Motor neuron (in vitro differentiated cells): Measurements from ENCODE around the gene KRT27. TPM values are rescaled to one million over a fixed set of nuclear protein-coding genes. Genes with fewer than 3 reads are reported as not detected.
A peak's percentile ranks its signal among the peaks of the same experiment; 100 is the strongest.

ENCODE experiments used
- ATAC-seq, 8 experiments: fragments of 200-7000 bp; cut with Tn5 transposase; replicated peaks in 6 of 8; 2 replicates each; pipeline ENCODE4 v1.8.0; 2021; ENCODE audit warnings: mild to moderate bottlenecking in 8 of 8, moderate library complexity in 8 of 8
- H3K27ac ChIP-seq, 2 donors: fragments of 250-450 bp; sonication (Bioruptor Pico); 2 replicates each; pipeline ENCODE4 v1.9.0; 2021; ENCODE audit warnings: antibody characterized with exemption in 2 of 2, mild to moderate bottlenecking in 2 of 2, moderate library complexity in 1 of 2
- H3K4me1 ChIP-seq, 2 donors: fragments of 250-450 bp; sonication (Bioruptor Pico); replicated peaks in 1 of 2; 2 replicates each; pipeline ENCODE4 v1.6.1; 2021; ENCODE audit warnings: antibody characterized with exemption in 2 of 2, mild to moderate bottlenecking in 2 of 2, moderate library complexity in 1 of 2
- H3K4me3 ChIP-seq, 5 donors: fragments of 250-450 bp; sonication (Bioruptor Pico); 2 replicates each; pipeline ENCODE4 v1.9.0; 2021; ENCODE audit warnings: antibody characterized with exemption in 5 of 5, mild to moderate bottlenecking in 5 of 5, moderate library complexity in 4 of 5
- WGBS, 10 experiments: fragments of 450-650 bp; shearing (Covaris generic); methylation state at CpG; one replicate each; pipeline ENCODE4 v1.0.0; 2022; 5-methylcytosine and 5-hydroxymethylcytosine counted together
- in situ Hi-C, 9 experiments: fragments of 400-800 bp; cut with MboI; loops; one replicate each; pipeline ENCODE4 v1.15.0; 2021; ENCODE audit warnings: low sequenced_read_pairs in 9 of 9, low pct_unique_long_range_greater_than_20kb in 2 of 9; ENCODE audit not compliant: unreplicated experiment in 9 of 9
- total RNA-seq, 8 experiments: library from RNA; unstranded; fragments of 300-600 nt; gene quantifications; 2 replicates each; pipeline versions ENCODE4 v1.2.3 to v1.2.4, GENCODE V29; 2022

KRT27 gene
- total RNA-seq, 8 experiments from 2014 or later: 0.66 TPM; not detected in 7

DNA sequence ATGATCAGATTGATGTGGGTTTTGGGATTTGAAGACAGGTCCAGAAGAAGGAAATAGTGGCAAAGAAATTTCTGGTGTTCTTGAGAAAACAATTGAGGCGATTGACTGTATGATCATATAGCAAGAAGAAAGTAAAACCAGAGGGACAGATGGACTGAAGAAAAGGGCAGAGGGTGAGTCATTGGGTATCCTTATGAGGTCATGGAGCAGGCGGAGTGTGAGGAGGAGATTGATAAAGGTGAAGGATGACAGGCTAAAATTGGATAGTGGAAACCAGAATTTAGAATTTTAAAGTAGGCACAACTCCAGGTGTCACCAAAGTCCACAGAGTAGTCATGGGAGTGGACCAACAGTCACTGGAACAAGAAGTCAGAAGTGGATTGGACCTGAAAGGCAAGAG is 18.8 kb upstream of the KRT27 start:
- no peak for ATAC-seq
- H3K27ac ChIP-seq: no peak overlapping the region
- no peak overlapping the region for H3K4me3 ChIP-seq
- 25 to 79% (median 56%) methylated on average over 1 to 2 of the region's 2 CpGs for WGBS, 10 experiments
- in situ Hi-C loops: loop anchor here in 4 of 9 experiments (10.0 to 25.0 kb wide), 2 partner anchors 861 to 864 kb away; no protein-coding TSS in a partner anchor
- no peaks in the 10 kb centered on the region for H3K4me1 ChIP-seq

DNA sequence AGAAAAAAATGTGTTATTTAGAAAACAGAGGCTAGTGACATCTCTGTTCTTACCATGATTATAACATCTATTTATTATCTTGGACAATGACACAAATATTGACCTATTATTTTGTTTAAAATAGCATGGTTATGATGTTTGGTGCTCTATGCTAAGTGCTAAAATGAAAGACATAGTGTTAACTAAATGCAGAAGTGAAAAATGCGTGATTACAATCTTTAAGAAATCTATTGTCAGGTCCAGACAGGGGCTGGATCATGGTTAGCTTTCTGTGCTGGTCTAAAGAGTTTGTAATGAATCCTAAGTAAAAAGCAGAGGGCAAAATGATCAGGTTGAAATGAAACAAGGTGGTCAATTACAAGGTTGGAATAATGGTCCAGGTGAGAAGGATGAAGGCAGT is 18.0 kb upstream of the KRT27 start:
- ATAC-seq: no peak
- H3K4me1 ChIP-seq: no peaks in the 10 kb centered on the region
- no peak overlapping the region for H3K4me3 ChIP-seq
- WGBS, 10 experiments: 0 to 83% (median 44%) methylated on average over 1 of the region's 1 CpG; no CpG with 5 or more reads in 3 of the 10 experiments
- in situ Hi-C loops: loop anchor here in 4 of 9 experiments (10.0 to 25.0 kb wide), 2 partner anchors 862 to 864 kb away; no protein-coding TSS in a partner anchor
- no peak overlapping the region for H3K27ac ChIP-seq

DNA sequence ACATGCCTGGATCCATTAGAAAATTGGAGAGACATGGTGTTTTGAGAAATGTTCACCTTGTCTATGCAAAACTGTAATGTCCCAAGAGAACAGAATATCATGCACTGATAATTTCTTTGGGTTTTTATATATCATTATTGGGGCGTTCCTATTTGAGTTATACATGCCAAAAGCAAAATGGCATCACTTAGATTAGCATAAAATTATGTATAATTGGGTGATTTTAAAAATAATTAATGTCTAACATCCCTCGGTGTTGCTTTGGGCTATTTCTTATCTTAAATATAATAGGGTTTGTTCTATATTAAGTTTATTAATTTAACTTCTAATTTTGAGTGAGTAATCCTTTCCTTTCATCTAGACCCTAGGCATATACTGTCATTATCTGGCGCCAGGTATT is 17.5 kb upstream of the KRT27 start, which contains the start of gene KRT28:
Gene KRT28 (minus strand): TSS at position 101 of the 400 bp plus-strand sequence. CDS start 66 bp downstream, at position 35.
- H3K4me1 ChIP-seq: no peaks in the 10 kb centered on the region
- no peak within 1 kb of the TSS for H3K4me3 ChIP-seq
- in situ Hi-C loops: loop anchor here in 7 of 9 experiments (10.0 to 25.0 kb wide), 4 partner anchors 185 to 865 kb away; no protein-coding TSS in a partner anchor
- no peak within 1 kb of the TSS for H3K27ac ChIP-seq
- no peak for ATAC-seq
- WGBS, 10 experiments: 0 to 62% (median 48%) methylated on average over 1 to 3 of the region's 3 CpGs; no CpG with 5 or more reads in 1 of the 10 experiments

DNA sequence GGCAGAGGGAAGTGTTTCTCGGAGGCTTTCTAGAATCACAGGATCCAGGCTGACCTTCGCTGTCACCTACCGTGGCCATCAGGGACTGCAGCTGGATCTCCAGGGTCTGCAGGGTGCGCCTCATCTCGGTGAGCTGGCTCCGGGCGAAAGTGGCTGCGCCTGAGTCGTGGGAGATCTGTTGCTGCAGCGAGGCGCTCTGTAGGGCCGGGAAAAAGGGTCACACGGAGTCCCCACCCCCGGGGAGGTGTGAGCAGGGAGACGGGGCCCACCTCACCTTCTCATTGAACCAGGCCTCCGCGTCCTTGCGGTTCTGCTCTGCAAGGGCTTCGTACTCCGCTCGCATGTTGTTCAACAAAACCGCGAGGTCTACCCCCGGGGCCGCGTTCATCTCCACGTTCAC is 14.5 kb upstream of the KRT27 start:
- Histone ChIP-seq H3K27ac (no peak overlapping the region), H3K4me1 (no peaks in the 10 kb centered on the region), H3K4me3 (no peak overlapping the region)
- 71 to 100% (median 93%) methylated on average over 1 to 18 of the region's 27 CpGs; no CpG with 5 or more reads in 1 of the 10 experiments for WGBS, 10 experiments
- no peak for ATAC-seq
- in situ Hi-C loops: loop anchor here in 3 of 9 experiments (10.0 to 25.0 kb wide), 2 partner anchors 182 to 185 kb away; no protein-coding TSS in a partner anchor

DNA sequence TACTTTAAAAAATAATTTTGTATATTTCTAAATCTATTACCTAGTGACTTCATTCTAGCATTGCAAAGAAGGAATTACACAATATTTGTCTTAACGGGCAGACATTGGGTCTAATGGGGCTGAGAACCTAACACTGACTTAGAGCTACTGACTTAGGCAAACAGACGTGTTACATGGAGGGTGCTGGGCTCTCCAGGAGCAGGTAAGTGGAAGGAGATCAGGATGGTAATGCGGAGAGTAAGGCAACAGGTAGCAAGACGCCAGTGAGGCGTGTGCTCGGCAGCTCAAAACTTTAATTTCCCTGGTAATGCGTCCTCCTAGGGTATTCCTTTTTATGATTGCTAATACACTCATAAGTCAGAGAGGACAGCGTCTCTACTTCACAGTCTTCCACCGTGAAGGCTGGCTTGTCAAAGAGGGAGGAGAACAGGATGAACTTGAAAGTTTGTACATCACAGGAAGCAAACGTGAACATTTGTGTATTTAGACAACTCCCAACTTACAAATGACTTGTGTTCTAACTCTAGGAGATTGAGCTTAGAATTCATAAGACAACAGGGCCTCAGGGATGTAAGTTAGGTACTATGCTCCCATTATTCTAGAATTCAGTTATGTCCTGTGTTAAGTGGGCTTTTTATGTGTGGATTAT is 12.8 kb upstream of the KRT27 start:
- Histone ChIP-seq H3K4me1 (no peaks in the 10 kb centered on the region), H3K27ac (no peak overlapping the region), H3K4me3 (no peak overlapping the region)
- in situ Hi-C loops: loop anchor here in 3 of 9 experiments (10.0 to 25.0 kb wide), 2 partner anchors 180 to 183 kb away; no protein-coding TSS in a partner anchor
- 12 to 93% (median 73%) methylated on average over 1 to 10 of the region's 10 CpGs; no CpG with 5 or more reads in 1 of the 10 experiments for WGBS, 10 experiments
- ATAC-seq: peak in 1 of 8 experiments; percentile 47

DNA sequence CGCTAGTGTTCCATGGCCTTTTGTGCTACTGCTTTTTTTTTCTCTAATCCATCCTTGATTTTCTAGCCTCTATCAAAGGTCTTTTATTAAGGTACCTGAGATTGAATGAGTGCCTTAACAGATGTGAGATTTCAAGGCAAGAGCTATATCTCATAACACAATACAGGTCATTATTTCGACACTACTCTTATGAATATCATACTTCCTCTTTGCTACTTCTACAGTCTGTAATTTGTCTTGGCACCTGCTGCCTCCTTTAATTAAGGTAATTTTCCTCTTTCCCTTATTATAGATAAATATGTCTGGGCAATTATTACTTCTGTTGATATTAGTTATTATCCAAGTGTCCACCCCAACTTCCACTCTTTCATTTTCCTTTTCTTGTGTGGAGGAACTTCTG is 12.1 kb upstream of the KRT27 start:
- no peak for ATAC-seq
- Histone ChIP-seq H3K4me1 (no peaks in the 10 kb centered on the region), H3K27ac (no peak overlapping the region), H3K4me3 (no peak overlapping the region)
- WGBS, 10 experiments: 81 to 100% (median 90%) methylated on average over 1 to 2 of the region's 2 CpGs; no CpG with 5 or more reads in 1 of the 10 experiments
- in situ Hi-C loops: loop anchor here in 3 of 9 experiments (10.0 to 25.0 kb wide), 2 partner anchors 180 to 182 kb away; no protein-coding TSS in a partner anchor

DNA sequence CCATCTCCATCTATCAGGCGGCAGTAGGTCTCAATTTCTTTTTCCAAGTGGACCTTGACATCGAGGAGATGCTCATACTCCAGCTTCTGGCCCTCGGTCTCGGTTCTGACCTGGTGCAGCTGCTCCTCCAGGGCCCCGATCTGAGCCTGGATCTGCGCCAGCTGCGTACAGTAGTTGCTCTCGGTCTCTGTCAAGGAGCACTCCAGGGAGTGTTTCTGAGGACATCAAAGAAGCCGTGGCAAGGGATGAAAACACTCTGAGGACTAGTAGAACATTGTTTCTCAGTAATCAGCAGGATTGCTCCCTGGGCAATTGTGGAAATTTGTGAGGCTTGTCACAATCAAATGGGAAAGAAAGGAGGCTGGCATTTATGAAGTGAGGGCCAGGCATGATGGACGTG is 11.5 kb upstream of the KRT27 start:
- Histone ChIP-seq H3K27ac (no peak overlapping the region), H3K4me3 (no peak overlapping the region), H3K4me1 (no peaks in the 10 kb centered on the region)
- ATAC-seq: no peak
- WGBS, 10 experiments: 13 to 100% (median 49%) methylated on average over 1 to 10 of the region's 10 CpGs
- in situ Hi-C loops: loop anchor here in 3 of 9 experiments (10.0 to 25.0 kb wide), 2 partner anchors 179 to 182 kb away; no protein-coding TSS in a partner anchor

DNA sequence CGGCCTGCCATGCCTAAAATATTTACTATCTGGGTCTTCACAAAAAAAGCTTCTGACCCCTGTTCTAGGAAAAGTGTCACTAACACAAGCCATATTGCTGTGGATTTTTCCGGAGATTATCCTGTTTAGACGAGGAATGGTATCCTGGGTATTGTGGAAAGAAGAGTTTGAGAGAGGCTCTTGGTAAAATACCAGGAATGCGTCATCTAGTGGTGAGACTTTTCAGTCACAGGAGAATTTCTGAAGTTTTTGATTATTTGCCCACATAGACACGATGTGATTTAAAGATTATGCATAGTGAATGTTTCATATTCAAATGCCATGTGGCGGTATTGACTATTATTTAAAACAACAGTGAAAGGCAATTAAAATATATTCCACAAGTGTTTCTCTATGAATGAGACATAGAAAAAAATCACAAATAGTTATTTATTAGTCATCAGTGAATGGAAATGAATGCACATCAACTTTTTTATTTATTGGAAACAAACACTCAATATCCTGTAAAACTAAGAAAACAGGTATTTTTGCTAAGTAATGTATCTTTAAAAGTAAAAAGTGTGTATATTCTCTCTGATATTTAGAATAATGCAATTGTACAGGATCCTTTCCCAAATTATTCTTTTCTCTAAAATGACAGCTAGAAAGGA is 9.6 kb upstream of the KRT27 start:
- 0 to 61% (median 26%) methylated on average over 1 to 6 of the region's 6 CpGs for WGBS, 10 experiments
- ATAC-seq: peak in 3 of 8 experiments; percentile 38 to 69 (median 62)
- Histone ChIP-seq H3K27ac (no peak overlapping the region), H3K4me3 (no peak overlapping the region), H3K4me1 (no peaks in the 10 kb centered on the region)
- in situ Hi-C loops: loop anchor here in 3 of 9 experiments (10.0 to 25.0 kb wide), 2 partner anchors 177 to 180 kb away; no protein-coding TSS in a partner anchor

DNA sequence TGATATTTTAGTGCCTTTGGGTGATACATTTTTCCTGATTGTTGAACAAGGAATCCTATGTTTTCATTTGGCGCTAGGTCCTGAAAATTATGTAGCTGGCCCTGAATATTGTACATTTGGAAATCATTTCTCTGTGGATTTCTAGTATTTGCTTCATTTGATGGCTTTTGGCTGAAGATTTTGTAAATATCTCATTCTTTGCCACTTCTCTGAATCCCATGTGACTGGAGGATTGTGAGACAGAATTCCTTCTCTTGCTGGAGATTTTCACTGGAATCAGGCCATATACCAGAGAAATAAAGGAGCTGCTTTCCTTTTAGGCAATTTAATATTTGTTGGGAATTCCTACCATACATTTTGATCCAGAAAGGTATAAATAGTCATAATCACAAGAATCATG is 8.8 kb upstream of the KRT27 start:
- ATAC-seq: no peak
- in situ Hi-C loops: loop anchor here in 3 of 9 experiments (10.0 to 25.0 kb wide), 2 partner anchors 176 to 179 kb away; no protein-coding TSS in a partner anchor
- Histone ChIP-seq H3K4me3 (no peak overlapping the region), H3K4me1 (no peaks in the 10 kb centered on the region), H3K27ac (no peak overlapping the region)
- WGBS, 10 experiments: 80 to 100% (median 92%) methylated on average over 1 of the region's 1 CpG; no CpG with 5 or more reads in 2 of the 10 experiments

DNA sequence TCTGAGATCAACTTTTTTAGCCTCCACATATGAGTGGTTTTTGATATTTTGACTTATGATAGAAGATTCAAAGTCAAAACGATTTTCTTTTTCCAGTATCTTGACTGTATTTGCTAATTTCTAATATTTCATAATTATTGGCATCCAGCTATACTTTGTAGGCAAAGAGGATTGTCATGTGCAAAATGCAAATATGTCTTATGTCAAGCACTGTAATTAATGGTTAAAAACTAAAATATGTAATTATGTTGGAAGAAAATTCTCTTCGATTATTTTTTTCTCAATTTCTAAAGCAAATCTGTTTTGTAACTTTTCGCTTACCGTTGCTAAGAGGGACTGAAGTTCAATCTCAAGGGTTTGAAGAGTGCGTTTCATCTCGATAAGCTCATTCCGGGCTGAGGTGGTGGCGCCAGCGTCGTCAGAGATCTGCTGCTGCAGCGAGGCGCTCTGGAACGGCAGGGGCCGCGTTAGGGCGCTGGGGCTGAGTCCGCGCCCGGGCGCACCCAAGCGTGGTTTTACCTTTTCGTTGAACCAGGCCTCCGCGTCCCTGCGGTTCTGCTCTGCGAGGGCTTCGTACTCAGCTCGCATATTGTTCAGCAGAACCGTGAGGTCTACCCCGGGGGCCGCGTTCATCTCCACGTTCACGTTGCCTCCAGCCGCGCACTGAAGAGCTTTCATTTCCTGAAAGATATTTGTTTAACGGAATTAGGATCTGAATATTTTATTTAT is 3.0 kb downstream of the KRT27 start:
- no peak overlapping the region for H3K4me3 ChIP-seq
- 16 to 75% (median 65%) methylated on average over 5 to 29 of the region's 37 CpGs for WGBS, 10 experiments
- no peak overlapping the region for H3K27ac ChIP-seq
- H3K4me1 ChIP-seq: no peaks in the 10 kb centered on the region
- ATAC-seq: peak in 1 of 8 experiments; percentile 46
- in situ Hi-C loops: loop anchor here in 1 of 9 experiments (25.0 kb wide), 1 partner anchor 167 kb away; no protein-coding TSS in a partner anchor

DNA sequence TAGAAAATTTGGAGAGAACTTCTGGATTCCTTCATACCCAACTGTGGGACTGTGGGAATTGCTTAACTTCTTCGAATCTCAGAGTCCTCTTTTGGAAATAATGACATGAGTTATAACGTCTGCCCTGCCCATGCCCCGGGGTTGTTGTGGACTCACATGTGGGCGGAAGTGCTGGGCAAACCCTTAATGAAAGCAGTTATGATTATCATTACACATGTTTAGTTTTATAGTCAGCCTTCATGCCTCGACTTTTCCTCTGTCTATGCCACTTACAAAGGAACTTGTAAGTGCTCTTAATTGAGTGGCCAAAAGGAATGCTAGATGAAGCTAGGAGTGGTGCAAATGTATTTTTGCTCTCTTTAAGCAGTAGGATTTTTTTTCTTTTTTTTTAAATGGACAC is 3.9 kb downstream of the KRT27 start:
- Histone ChIP-seq H3K4me3 (no peak overlapping the region), H3K4me1 (no peaks in the 10 kb centered on the region), H3K27ac (no peak overlapping the region)
- in situ Hi-C loops: loop anchor here in 1 of 9 experiments (25.0 kb wide), 1 partner anchor 166 kb away; no protein-coding TSS in a partner anchor
- WGBS, 10 experiments: 7 to 88% (median 56%) methylated on average over 1 to 5 of the region's 5 CpGs; no CpG with 5 or more reads in 2 of the 10 experiments
- peak in 3 of 8 experiments; percentile 63 to 77 (median 73) for ATAC-seq

DNA sequence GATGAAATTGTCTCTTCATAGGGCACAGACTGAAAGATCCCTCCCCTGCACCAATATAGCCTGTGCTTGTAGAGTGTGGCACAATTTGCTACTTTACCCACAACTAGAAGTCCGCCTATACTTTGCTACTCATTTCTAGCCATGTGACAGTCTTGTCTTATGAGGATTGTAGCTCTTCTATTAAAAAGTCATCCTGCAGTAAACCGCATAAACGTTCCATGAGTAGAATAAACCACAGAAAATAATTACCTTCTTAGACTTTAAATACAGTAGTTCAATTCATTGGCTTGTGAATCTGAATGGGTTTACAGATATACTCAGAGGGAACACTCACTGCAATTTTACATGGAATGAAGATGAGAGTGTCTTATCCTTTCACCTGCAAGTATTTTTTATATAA is 4.4 kb downstream of the KRT27 start:
- no peak overlapping the region for H3K4me3 ChIP-seq
- in situ Hi-C loops: loop anchor here in 1 of 9 experiments (25.0 kb wide), 1 partner anchor 166 kb away; no protein-coding TSS in a partner anchor
- no peak overlapping the region for H3K27ac ChIP-seq
- WGBS, 10 experiments: 56 to 97% (median 89%) methylated on average over 2 to 3 of the region's 3 CpGs; no CpG with 5 or more reads in 2 of the 10 experiments
- H3K4me1 ChIP-seq: no peaks in the 10 kb centered on the region
- no peak for ATAC-seq
